NCI-H1105 (cell line): ENCODE measurements around the gene REL.
A peak's percentile ranks its signal among the peaks of the same experiment; 100 is the strongest.
"Not testable (repeated sequence)": the region's sequence is repeated elsewhere in the genome, so short reads cannot be mapped to it uniquely, and the experiment has no call there.

ENCODE experiments used
- DNase-seq: peaks from one replicate; lab custom pipeline; 2025; lab: John Stamatoyannopoulos, UW

Gene REL

DNA sequence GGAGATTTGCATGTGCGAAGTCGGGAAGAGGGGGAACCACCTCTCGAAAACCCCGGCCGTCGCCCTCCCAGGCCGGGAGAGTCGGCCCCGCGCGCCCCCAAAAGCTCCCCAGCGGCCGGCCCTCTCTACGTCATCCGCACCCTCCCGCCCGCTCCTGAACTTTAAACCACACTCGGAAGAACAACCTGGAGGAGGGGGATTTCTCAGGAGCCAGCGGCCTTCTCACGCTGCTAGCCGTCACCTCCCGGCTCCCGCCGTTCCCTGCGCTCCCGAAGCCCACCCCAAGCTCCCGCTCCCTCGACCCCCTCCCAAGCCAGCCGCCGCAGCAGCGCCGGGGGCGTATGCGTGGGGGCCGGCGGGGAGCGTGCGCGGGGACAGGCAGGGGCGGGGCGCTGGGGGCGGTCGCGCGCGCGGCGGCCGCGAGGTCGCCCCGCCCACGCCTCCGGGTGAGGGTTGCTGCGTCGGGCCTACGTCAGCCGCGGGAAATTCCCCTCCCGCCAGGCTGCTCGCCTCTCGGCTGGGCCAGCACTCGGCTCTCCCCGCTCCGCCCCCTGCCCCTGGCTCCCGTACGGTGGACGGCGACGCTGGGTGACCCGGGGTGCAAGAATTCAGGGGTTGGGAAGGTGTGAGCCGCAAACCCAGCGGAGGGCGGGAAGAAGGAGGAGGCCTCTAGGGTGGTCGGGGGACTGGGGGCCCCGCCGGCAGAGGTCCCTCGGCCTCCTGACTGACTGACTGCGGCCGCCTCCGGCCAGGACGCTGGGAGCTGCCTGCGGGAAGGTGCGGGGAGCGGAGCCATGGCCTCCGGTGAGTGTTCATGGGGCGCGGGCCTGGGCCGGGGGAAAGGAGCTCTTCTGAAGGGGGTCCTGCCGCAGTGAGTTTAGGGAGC is at the start of gene REL:
REL (plus strand) TSS at position 528 of the 886 bp plus-strand sequence; CDS start at position 795, 267 bp downstream.
- DNase-seq: peak; percentile 73

DNA sequence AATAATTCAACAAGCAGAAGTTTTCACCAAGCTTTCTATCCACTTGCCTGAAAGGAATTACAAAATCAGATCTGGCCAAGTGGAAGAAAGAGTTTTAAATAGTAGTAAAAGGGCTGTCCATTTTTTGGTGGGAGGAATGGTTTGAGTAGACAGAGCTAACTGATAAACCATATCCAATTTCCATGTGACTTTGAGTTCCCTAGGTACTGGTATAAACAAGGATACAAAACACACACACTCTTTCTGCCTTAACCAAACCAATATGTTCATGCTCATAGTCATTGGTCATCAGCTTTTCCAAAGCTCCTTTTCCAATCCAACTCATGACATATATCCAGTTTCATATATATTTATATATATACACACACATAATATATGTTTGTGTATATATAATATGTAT is 49.5 kb upstream of the REL start:
- DNase-seq: no peak

DNA sequence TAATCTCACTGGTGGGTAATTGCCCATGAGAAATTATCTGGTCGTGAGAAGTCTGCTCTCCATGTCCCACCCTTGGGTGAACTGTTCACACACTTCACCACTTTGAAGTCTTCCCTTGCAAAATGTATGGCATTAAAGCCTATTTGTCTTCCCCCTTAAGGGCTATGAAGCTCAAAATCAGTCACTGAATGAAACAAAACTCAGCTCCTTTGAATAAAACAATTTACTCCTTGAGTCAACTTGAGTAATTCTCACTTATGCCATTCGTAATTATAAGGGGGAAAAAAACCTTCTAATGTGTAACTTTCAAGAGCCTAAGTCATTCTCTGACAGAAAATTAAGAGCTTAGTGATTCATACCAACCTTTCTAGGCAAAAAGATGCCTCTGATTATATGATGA is 48.8 kb upstream of the REL start:
- no peak for DNase-seq

DNA sequence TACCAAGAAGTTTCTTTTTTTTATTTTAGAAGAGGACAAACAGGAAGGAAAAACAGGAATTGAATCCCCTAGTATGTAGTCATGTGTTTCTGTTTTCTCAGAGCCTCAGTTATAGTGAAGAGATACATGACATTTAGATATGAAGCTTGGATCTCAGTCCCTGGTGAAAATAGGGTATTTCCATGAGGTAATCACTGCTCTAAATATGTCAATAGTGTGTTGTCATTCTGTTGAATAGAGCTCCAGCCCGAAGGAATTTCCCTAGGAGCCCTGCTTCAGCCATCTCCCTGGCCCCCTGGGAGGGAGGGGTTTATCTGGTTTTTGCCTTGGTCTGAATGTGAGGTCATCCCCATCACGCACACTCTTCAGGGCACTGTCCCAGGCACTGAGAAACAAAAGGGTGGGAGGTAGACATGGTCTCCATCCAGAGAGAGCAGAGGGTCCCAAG is 47.1 kb upstream of the REL start:
- no peak for DNase-seq

DNA sequence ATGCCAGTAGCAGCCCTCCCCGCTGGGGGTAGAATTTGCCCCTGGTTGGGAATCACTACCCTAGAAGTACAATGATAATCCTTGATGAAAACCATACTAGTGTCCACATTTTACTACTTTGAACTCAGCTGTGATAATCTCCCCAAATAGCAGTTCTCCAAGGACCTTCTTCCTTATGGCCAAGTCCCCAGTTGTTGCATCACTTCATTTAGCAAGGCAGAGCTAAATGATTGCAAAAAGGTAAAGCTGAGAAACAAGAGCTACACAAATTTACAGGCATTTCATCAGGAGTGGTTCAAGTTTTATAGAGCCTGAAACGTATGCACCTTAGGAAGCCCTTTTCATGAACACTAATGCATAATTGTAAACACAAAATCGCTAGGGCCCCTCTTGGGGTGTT is 44.9 kb upstream of the REL start:
- DNase-seq: no peak

DNA sequence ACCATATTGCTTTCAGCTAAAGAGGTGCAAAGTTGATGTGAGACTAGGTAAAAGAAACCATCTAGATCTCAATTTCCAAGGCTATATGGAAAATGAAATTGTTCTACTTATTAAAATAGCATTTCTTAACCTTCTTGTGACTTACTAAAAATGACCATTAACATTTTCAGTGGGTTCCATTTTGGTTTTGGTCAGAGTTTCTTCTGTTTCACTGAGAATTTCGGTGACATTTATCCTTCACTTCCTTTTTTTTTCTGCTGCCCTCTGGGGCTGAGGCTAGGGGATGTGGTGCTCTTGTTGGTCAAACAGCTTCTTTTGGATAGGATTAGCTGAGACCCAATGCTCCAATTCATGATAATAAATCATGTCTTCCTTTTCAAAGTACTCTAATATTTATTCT is 44.3 kb upstream of the REL start:
- no peak for DNase-seq

DNA sequence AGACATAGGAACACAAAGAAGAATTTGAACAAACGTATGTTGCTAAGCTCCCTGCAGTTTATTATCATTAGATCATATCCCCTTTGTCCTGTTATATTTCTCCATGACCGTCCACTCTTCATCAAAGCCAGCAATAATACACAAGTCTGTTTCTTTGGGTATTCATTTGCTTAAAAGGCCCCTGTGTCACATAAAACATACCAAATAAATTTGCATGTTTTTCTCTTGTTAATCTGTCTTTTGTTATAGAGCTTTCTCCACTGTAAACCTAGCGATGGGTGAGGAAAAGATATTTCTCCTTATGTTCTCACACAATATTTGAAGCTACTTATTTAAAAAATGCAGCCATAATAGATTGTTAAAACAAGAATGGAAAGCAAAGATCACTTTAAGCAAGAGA is 42.9 kb upstream of the REL start:
- no peak for DNase-seq

DNA sequence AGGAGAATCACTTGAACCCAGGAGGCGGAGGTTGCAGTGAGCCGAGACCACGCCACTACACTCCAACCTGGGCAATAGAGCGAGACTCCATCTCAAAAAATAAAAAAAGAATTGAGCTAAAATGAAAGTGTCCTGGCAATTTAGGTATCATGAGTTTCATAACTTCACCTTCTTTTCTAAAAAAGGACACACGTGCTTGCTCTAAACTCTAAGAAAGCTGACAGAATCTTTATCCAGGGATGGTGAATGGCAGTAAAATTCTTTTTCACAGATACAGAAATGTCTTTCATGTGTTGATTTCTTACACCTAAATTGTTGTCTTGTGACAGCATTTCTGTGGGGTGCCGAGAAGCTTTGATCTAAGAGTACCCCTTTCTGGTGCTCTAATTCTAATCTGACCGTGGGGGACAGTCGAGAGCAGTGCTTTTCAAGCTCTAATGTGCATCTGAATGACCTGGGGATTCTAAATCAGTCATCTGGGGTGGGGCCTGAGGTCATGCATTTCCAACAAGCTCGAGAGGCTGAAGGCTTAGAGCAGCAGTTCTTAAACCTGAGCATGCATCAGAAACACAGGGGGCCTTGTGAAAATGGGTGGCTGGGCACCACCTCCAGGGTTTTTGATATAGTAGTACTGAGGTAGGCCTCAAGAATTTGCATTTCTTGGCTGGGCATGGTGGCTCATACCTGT is 42.1 kb upstream of the REL start:
- no peak for DNase-seq

DNA sequence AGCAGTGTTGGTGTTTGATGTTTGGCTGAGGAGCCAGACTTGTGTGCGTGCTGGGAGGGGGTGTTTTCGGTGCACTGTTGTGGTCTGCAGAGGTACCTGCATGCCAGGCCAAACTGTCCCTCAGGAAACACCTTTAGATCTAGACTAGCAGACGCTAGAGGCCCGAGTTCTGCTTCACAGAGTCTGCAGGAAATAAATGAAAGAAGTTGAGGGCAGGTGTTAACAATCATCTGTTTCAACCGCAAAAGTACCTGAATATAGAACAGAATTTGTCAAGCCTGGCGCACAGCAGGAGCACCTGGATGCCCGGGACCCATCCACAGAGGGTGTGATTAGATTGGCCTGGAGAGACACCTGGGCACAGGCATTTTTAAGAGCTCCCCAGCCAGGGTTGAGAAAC is 40.5 kb upstream of the REL start:
- no peak for DNase-seq

DNA sequence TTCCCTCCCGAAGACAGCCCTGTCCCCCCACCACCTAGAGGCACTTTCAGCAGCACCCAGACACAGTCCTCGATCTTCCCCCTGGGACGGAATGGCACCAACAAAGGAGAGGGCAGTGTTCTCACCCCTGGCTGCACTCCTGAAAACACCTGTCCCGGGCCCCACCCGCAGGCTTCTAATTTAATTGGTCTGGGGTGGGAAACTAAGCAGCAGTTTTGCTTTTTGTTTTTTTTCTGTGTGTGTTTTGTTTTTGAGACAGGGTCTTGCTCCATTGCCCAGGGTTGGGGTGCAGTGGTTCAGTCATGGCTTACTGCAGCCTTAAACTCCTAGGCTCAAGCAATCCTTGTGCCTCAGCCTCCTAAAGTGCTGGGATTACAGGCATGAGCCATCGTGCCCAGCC is 38.4 kb upstream of the REL start:
- no peak for DNase-seq

DNA sequence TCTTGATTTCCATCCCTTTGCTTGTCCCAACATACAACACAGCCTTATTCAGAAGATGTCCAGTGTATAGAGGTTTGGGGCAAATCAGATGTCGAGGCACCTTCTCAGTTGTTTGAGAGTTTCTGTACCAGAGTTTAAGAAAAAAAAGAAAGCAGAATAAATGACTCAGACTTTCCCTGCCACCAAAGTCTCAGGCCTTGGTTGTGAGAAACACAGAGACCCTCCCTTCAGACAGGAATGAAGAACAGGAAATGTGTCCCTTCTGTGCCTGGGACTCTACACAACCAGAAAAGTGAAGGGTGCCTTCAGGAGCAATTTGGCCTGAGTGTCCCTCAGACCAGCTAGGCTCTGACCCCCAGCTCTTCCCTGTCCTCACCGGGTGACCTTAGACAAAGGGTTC is 37.3 kb upstream of the REL start:
- no peak for DNase-seq

DNA sequence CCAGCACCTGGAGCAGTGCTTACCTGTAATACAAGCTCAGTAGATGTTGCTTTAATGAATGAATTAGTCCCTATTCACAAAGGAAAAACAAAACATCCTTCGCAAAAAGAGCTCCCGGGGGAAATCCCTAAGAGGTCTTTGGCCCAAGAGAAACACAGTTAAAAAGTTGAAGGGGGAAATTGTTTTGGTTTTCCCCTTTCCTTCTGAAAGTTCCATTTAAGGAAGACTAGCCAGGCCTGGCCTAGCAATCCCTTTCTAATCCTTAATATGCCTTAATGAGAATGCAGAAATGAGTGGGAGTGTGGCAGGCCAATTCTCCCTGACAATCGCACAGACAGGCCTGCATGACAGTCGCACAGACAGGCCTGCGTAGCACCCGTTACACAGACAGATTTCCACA is 33.5 kb upstream of the REL start:
- no peak for DNase-seq

DNA sequence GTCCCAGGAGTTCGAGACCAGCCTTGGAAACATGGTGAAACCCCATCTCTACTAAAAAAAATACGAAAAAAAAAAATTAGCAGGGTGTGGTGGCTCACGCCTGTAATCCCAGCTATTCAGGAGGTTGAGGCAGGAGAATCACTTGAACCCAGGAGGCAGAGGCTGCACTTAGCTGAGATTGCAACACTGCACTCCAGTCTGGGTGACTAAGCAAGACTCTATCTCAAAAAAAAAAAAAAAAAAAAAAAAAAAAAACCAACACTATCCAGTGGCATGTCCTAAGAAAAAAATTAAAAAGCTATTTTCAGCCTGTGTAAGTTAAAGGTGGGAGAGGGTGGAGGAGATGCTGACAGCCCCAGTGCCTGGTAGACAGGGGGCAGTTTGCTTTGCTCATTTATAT is 32.2 kb upstream of the REL start:
- no peak for DNase-seq

DNA sequence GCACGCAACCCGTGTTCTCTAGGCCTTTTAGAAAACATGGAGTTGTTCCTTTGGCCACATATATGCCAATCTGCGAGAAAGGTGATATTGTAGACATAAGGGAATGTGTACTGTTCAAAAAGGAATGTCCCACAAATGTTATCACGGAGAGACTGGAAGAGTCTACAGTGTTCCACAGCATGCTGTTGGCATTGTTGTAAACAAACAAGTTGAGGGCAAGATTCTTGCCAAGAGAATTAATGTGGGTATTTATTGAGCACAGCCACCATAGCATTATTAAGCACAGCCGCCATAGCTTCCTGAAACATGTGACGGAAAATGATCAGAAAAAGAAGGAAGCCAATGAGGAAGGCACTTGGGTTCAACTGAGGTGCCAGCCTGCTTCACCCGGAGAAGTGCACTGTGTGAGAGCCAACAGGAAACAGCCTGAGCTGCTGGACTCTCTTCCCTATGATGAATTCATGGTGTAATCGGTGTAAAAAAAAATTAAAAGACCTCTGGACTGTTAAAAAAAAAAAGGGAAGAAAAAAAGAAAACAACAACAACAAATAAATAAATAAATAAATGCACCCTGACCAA is 29.0 kb upstream of the REL start:
- no peak for DNase-seq

DNA sequence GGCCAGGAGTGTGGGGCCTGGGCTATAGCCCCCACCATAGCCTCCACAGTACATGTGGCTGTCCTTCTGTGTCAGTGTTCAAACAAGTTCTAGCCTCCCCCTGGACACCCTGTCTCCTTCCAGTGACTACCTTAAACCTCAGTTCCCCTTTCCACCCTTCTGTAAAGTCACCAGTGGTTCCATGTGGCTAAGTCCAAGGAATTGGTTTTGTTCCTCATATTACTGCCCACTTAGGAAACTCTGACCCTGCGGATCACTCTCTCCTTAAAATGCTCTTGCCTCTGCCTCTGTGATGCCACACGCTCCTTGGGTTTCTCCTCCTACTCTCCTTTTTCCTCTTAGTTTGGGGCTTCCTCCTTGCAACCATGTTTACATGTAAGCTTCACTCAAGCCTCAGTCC is 27.8 kb upstream of the REL start:
- DNase-seq: no peak

DNA sequence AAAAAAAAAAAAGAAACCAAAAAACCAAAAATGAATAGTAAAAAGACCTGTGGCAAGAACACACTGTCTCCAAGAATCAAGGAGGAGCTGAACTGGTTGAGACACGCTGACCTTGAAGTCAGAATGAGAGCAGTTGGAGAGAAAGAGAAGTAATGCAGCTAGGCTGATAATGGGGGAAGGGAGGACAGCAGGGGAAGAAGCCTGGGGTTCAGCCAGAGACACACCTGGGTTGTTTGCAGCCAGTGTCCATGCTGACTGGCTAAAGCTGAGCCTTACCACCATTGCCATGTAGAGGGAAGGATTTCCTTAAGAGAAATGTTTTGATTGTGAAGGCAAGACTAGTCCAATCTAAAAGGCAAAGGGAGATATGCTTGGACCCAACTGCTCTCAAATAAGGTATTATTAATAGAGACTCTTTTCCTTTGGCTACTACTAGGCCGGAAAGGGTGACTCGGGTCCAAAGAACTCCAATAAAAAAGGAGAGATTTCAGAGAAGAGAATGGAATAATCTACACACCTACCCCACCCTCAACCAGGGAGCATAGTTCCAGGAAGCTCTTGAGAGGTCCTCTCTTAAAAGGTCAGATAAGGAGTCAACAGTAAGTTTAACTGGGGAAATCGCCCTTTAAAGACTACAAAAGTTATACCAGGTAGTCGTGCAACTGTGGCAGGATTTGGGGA is 25.2 kb upstream of the REL start:
- DNase-seq: no peak

DNA sequence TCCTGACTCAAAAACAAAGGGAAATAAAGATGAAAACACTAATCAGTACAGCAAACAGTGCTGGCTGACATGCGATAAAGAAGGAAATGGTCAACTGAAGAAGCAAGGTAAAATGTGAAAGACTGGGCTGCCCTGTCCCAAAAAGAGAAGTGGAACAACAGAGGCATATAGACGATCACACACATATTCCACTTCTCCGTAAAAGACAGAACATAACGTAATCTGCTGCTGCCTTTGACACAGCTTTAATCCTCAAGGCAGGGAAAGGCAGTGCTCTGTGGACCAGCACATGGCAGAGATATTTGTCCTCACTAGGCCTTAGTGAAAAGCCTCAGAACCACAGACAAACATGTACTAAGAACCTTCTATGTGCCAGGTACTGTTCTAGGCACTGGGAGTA is 24.3 kb upstream of the REL start:
- no peak for DNase-seq

DNA sequence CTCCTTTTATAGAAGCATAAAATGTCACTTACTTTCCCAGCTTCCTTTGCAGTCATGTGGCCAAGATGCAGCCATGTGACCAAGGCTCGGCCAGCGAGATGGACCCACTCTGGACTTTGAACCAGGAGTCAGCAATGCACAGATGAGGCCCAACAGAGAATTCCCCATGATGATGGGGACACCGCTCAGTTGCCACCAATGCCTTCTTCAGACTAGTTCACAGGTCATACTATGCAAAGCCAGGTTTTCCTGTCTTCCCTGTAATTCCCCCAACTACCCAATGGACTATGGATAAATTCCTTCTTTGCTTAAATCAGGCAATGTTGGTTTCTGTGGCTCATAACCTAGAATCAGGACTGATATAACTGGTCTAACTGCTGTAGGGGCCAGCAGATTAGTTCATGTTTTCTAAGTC is 22.5 kb upstream of the REL start:
- DNase-seq: no peak

DNA sequence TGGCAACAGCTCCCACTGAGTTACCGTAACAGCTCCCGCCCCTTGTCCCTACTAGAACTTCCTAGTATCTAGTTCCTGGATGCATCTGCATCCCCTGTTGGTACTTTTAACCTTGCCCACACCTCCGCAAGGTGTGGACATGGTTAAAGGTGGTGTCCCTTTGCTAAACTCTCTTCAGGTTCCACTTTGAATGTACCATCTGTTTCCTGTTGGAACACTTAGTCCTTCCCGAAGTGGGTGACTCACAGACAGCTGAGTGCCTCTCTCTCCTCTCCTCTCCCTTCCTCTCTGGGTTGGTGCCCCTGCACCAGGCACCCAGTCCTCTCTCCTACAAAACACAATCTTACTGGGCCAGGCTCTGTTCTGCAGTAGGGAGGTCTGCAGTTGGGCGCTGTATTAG is 19.6 kb upstream of the REL start:
- DNase-seq: no peak

DNA sequence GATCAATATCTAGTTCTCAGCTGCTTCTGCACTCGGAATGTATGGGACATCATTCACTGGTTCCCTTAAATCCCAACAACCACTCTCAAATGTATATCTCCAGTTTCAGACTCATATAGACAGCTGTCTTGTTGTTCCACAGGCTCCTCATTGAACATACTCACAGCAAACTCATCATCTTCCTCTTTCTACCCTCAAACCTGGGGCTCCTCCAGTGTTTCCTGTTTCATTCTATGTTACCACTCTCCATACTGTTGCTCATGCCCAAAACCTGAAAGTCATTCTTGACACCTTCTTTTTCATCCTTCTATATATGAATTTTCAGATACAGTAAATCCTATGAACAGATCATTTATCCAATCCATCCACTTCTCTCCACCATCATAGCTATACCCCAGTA is 18.7 kb upstream of the REL start:
- no peak for DNase-seq

DNA sequence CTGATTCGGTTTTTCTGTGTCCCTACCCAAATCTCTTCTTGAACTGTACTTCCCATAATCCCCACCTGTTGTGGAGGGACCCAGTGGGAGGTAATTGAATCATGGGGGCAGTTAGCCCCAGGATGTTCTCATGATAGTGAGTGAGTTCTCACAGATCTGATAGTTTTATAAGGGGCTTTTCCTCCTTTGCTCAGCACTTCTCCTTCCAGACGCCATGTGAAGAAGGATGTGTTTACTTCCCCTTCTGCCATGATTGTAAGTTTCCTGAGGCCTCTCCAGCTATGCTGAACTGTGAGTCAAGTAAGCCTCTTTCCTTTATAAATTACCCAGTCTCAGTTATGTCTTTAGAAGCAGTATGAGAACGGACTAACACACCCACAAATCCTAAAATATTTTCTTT is 16.0 kb upstream of the REL start:
- not testable (repeated sequence) for DNase-seq

DNA sequence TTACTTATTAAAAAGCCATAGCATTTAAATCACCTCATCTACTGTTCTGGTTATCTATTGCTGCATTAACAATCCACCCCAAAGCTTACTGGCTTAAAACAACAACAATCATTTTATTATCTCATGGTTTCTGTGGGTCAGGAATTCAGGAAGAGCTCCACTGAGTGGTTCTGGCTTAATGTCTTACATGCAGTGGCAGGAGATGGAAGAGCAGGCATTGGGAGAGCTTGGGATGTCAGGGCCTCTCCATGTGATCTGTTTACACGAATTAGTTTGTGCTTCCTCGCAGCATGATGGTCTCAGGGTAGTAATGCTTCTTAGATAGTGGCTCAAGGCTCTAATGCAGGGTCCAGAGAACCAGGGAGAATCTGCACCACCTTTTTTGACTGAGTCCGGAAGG is 14.4 kb upstream of the REL start:
- peak; percentile 62 for DNase-seq

DNA sequence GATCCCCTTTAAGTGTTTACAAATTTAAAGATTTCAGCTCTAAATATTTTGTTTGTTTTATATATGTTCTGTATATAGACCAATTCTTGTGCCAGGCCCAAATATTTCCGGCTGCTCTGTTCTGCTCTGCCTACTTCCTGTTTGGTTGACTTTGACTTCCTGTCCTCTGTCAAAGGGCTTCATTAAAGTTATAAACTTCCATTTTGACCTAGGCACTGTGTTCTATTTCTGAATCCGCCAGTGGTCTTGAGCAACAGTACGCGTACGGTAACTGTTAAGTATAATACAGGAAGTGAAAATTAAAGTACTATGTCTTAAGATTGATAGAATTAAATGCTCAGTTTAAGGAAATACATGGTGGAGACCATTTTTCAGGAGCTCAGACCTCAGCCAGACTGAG is 13.5 kb upstream of the REL start:
- no peak for DNase-seq
